Hepatocyte (in vitro differentiated cells): Measurements from ENCODE around the gene KIFAP3.

Experiments used
- CTCF ChIP-seq: fragments of 200-600 bp; sonication (generic); IDR thresholded peaks from 2 replicates; pipeline ENCODE4 v1.5.1; 2016; ENCODE audit warnings: antibody characterized with exemption, mild to moderate bottlenecking; ENCODE audit not compliant: poor library complexity
- EZH2 ChIP-seq: fragments of 200-600 bp; sonication (generic); IDR thresholded peaks from 2 replicates; pipeline ENCODE4 v1.6.1; 2016; ENCODE audit warnings: antibody characterized with exemption, mild to moderate bottlenecking, borderline replicate concordance

GRCh38 chr1:169882039-169882511 is 192.4 kb downstream of the KIFAP3 start:
- TF ChIP-seq CTCF, result no peak
- TF ChIP-seq EZH2, result no peak
